Fibroblast of lung (primary cell): Measurements from ENCODE around the gene KRTAP5-9.

Experiments
- CTCF ChIP-seq, 2 donors: IDR thresholded peaks in 1 of 2; conservative IDR thresholded peaks in 1 of 2; 1 replicate in 1 of 2; 2 replicates in 1 of 2; pipeline ENCODE4 v1.5.1; 2011 to 2012; ENCODE audit warnings: low read length in 2 of 2, control low read depth in 1 of 2, inconsistent platforms in 1 of 2, low read depth in 1 of 2, mild to moderate bottlenecking in 1 of 2
- EZH2 ChIP-seq: IDR thresholded peaks from 2 replicates; pipeline ENCODE4 v1.5.1; 2012; ENCODE audit warnings: low read length, control low read depth, mild to moderate bottlenecking; ENCODE audit errors: missing control alignments

- TF ChIP-seq EZH2 (no peak), CTCF (conservative IDR thresholded peaks at IDR 0.05 in 1 of 2, IDR thresholded peaks at IDR 0.05 in 1 of 2; ENCODE audit: low read depth in 1 of 2, low read length in 2 of 2) (no peak)
Observed at GRCh38 chr11:71525188-71525937, 22.9 kb upstream of the KRTAP5-9 start.
